ENCODE results near the gene CACNA1F. TPM values are rescaled to one million over a fixed set of nuclear protein-coding genes. Genes with fewer than 3 reads are reported as not detected.

CACNA1F gene
- total RNA-seq, 4 donors from 2014 or later = 1.7 to 2.8 (median 2.3) TPM

GRCh38 chrX:49226946-49227345, 6.2 kb downstream of the CACNA1F start:
- no peak for TF ChIP-seq CTCF (IDR thresholded peaks at IDR 0.05)
- Histone ChIP-seq H3K36me3 (no peaks in the 10 kb centered on the region), H3K27ac (no peak overlapping the region), H3K4me1 (no peaks in the 10 kb centered on the region), H3K4me3 (no peak overlapping the region), H3K9me3 (no peaks in the 10 kb centered on the region), H3K27me3 (no peaks in the 10 kb centered on the region)
- no peak for DNase-seq

GRCh38 chrX:49225858-49226257, 7.3 kb downstream of the CACNA1F start:
- TF ChIP-seq CTCF (IDR thresholded peaks at IDR 0.05) (no peak), POLR2A (IDR thresholded peaks at IDR 0.05) (no peak)
- Histone ChIP-seq H3K4me3 (no peak overlapping the region), H3K9me3 (no peaks in the 10 kb centered on the region), H3K27me3 (no peaks in the 10 kb centered on the region), H3K36me3 (no peaks in the 10 kb centered on the region), H3K27ac (no peak overlapping the region), H3K4me1 (no peaks in the 10 kb centered on the region)
- DNase-seq = no peak

GRCh38 chrX:49221868-49222267, 11.3 kb downstream of the CACNA1F start:
- Histone ChIP-seq H3K4me1 (no peaks in the 10 kb centered on the region), H3K9me3 (no peaks in the 10 kb centered on the region), H3K36me3 (no peaks in the 10 kb centered on the region), H3K27ac (no peak overlapping the region), H3K4me3 (no peak overlapping the region), H3K27me3 (no peaks in the 10 kb centered on the region)
- no peak for DNase-seq
- TF ChIP-seq CTCF (IDR thresholded peaks at IDR 0.05) (no peak), POLR2A (IDR thresholded peaks at IDR 0.05) (no peak)

- Histone ChIP-seq H3K36me3 (no peaks in the 10 kb centered on the region), H3K27me3 (no peaks in the 10 kb centered on the region), H3K27ac (no peak overlapping the region), H3K4me1 (no peaks in the 10 kb centered on the region), H3K9me3 (no peaks in the 10 kb centered on the region), H3K4me3 (no peak overlapping the region)
- no peak for DNase-seq
- no peak for TF ChIP-seq POLR2A (IDR thresholded peaks at IDR 0.05)
- no peak for TF ChIP-seq CTCF (IDR thresholded peaks at IDR 0.05)
Observed at GRCh38 chrX:49220100-49220499, 13.0 kb downstream of the CACNA1F start.

- H3K4me1 ChIP-seq = no peaks in the 10 kb centered on the region
- H3K9me3 ChIP-seq = no peaks in the 10 kb centered on the region
- H3K27ac ChIP-seq = no peak overlapping the region
- no peaks in the 10 kb centered on the region for H3K27me3 ChIP-seq
- H3K4me3 ChIP-seq = no peak overlapping the region
- H3K36me3 ChIP-seq = no peaks in the 10 kb centered on the region
- TF ChIP-seq CTCF (IDR thresholded peaks at IDR 0.05) = no peak
- TF ChIP-seq POLR2A (IDR thresholded peaks at IDR 0.05) = no peak
- no peak for DNase-seq
Observed at GRCh38 chrX:49214996-49215526, 18.1 kb downstream of the CACNA1F start.

GRCh38 chrX:49214416-49214815, 18.7 kb downstream of the CACNA1F start:
- H3K27ac ChIP-seq = no peak overlapping the region
- no peaks in the 10 kb centered on the region for H3K36me3 ChIP-seq
- H3K27me3 ChIP-seq = no peaks in the 10 kb centered on the region
- H3K4me3 ChIP-seq = no peak overlapping the region
- DNase-seq = no peak
- H3K4me1 ChIP-seq = no peaks in the 10 kb centered on the region
- no peaks in the 10 kb centered on the region for H3K9me3 ChIP-seq
- TF ChIP-seq CTCF (IDR thresholded peaks at IDR 0.05) (no peak), POLR2A (IDR thresholded peaks at IDR 0.05) (no peak)
